PC-9 (cell line): ENCODE results near the gene GNE. TPM values are rescaled to one million over a fixed set of nuclear protein-coding genes. Genes with fewer than 3 reads are reported as not detected.
"Not testable (repeated sequence)": the region's sequence is repeated elsewhere in the genome, so short reads cannot be mapped to it uniquely, and the experiment has no call there.

Experiments
- BruUV-seq: library from RNA; stranded (reverse); fragments of 400-500 nt; replicated peaks from 2 replicates; lab custom pipeline; 2021; lab: Mats Ljungman, UMichigan
- CTCF ChIA-PET: fragments of 300-600 bp; sonication (Branson Sonifier 250); formaldehyde crosslinking; loops from one replicate; lab custom pipeline; 2022; ENCODE audit warnings: antibody characterized with exemption; lab: Charles Lee
- POLR2A ChIA-PET: fragments of 300-600 bp; sonication (Branson Sonifier 250); formaldehyde crosslinking; loops from one replicate; lab custom pipeline; 2022; ENCODE audit warnings: antibody characterized with exemption; ENCODE audit not compliant: unreplicated experiment; lab: Charles Lee
- DNase-seq, 2 experiments: peaks; one replicate each; pipeline versions ENCODE4 v3.0.0 to v3.0.0-alpha.2; 2015 to 2022; ENCODE audit warnings: mixed read lengths in 1 of 2
- H2AFZ ChIP-seq: fragments of 200-600 bp; sonication (generic); 2 replicates; pipeline ENCODE4 v1.8.1; 2017; ENCODE audit warnings: antibody characterized with exemption
- H3F3A ChIP-seq: fragments of 200-600 bp; sonication (generic); 2 replicates; pipeline ENCODE4 v1.8.1; 2017; ENCODE audit warnings: antibody characterized with exemption, mild to moderate bottlenecking, low read depth; ENCODE audit not compliant: insufficient read depth
- H3K27ac ChIP-seq: fragments of 200-600 bp; sonication (generic); 2 replicates; pipeline ENCODE4 v1.6.1; 2016; ENCODE audit warnings: mixed run types
- H3K27me3 ChIP-seq: fragments of 200-600 bp; sonication (generic); 2 replicates; pipeline ENCODE4 v1.6.1; 2016; ENCODE audit warnings: low read depth, mixed run types; ENCODE audit not compliant: insufficient read depth
- H3K36me3 ChIP-seq: fragments of 200-600 bp; sonication (generic); 2 replicates; pipeline ENCODE4 v1.6.1; 2016; ENCODE audit warnings: low read depth, mixed run types
- H3K4me1 ChIP-seq: fragments of 200-600 bp; sonication (generic); replicated peaks from 2 replicates; pipeline ENCODE4 v1.6.1; 2016; ENCODE audit warnings: mixed run types; ENCODE audit not compliant: insufficient read depth
- H3K4me2 ChIP-seq: fragments of 200-600 bp; sonication (generic); 2 replicates; pipeline ENCODE4 v1.6.1; 2017; ENCODE audit warnings: mixed run types
- H3K4me3 ChIP-seq: fragments of 200-600 bp; sonication (generic); 2 replicates; pipeline ENCODE4 v1.6.1; 2016; ENCODE audit warnings: mixed run types
- H3K79me2 ChIP-seq: fragments of 200-600 bp; sonication (generic); 2 replicates; pipeline ENCODE4 v1.6.1; 2017; ENCODE audit warnings: low read depth, mixed run types
- H3K9me2 ChIP-seq: fragments of 200-600 bp; sonication (generic); 2 replicates; pipeline ENCODE4 v1.8.1; 2017; ENCODE audit warnings: mild to moderate bottlenecking; ENCODE audit not compliant: insufficient read depth
- H3K9me3 ChIP-seq: fragments of 200-600 bp; sonication (generic); 2 replicates; pipeline ENCODE4 v1.8.1; 2016; ENCODE audit warnings: low read depth; ENCODE audit not compliant: insufficient read depth
- H4K20me1 ChIP-seq: fragments of 200-600 bp; sonication (generic); 2 replicates; pipeline ENCODE4 v1.8.1; 2017; ENCODE audit not compliant: insufficient read depth
- CTCF ChIP-seq: fragments of 200-600 bp; sonication (generic); conservative IDR thresholded peaks from 2 replicates; pipeline ENCODE4 v1.6.1; 2017; ENCODE audit warnings: mixed run types, antibody characterized with exemption, mild to moderate bottlenecking, moderate library complexity
- EZH2 ChIP-seq: fragments of 200-600 bp; sonication (generic); IDR thresholded peaks from 2 replicates; pipeline ENCODE4 v1.8.0; 2017; ENCODE audit warnings: antibody characterized with exemption, low read depth
- intact Hi-C: fragments of 100-400 bp; cut with micrococcal nuclease; formaldehyde crosslinking; loops from one replicate; pipeline ENCODE4 v1.10.0; 2022; ENCODE audit not compliant: unreplicated experiment
- total RNA-seq: library from RNA; stranded (reverse); gene quantifications from 2 replicates; pipeline ENCODE4 v1.2.3, GENCODE V29; 2021

GNE gene
- total RNA-seq, 1 experiment from 2014 or later, result 23.2 TPM

GRCh38 chr9:36245906-36246305 is 12.3 kb downstream of the GNE start:
- H3K27ac ChIP-seq, result no peak overlapping the region
- no peak for DNase-seq
- no peaks in the 10 kb centered on the region for H3K9me3 ChIP-seq
- 0 out of 2 replicates have a peak, but pooled peaks cover 6% of the 10 kb centered on the region for H3K4me1 ChIP-seq
- H3K79me2 ChIP-seq, result peaks cover 37% of the 10 kb centered on the region
- no peaks in the 10 kb centered on the region for H3K9me2 ChIP-seq
- H4K20me1 ChIP-seq, result peaks cover 8% of the 10 kb centered on the region
- H3K4me3 ChIP-seq, result no peak overlapping the region
- peaks cover 13% of the 10 kb centered on the region for H3K36me3 ChIP-seq
- ChIA-PET POLR2A (interaction anchor here (0.7 kb wide), 1 partner anchor 61 kb away, joined by 4 read pairs; no protein-coding TSS in a partner anchor), CTCF (no interaction called here)
- BruUV-seq, result no TSS peak
- H3F3A ChIP-seq, result no peaks in the 10 kb centered on the region
- no peak overlapping the region for H3K4me2 ChIP-seq
- intact Hi-C loops, result loop anchor here (10.0 kb wide), 1 partner anchor 409 kb away; no protein-coding TSS in a partner anchor
- no peak overlapping the region for H2AFZ ChIP-seq
- TF ChIP-seq CTCF, result no peak
- TF ChIP-seq EZH2, result no peak
- H3K27me3 ChIP-seq, result no peaks in the 10 kb centered on the region

- CTCF ChIA-PET, H3F3A ChIP-seq, H2AFZ ChIP-seq, H3K36me3 ChIP-seq, H3K9me2 ChIP-seq, H3K4me1 ChIP-seq, DNase-seq, H3K79me2 ChIP-seq, H3K9me3 ChIP-seq, H3K27ac ChIP-seq, H3K4me2 ChIP-seq, POLR2A ChIA-PET, H3K27me3 ChIP-seq, H3K4me3 ChIP-seq, H4K20me1 ChIP-seq, BruUV-seq: not testable (repeated sequence)
- intact Hi-C loops, result loop anchor here (10.0 kb wide), 1 partner anchor 415 kb away; no protein-coding TSS in a partner anchor
Measured at GRCh38 chr9:36239675-36240074, 18.6 kb downstream of the GNE start.

- H3K4me3 ChIP-seq, POLR2A ChIA-PET, H3K36me3 ChIP-seq, H4K20me1 ChIP-seq, H3K27ac ChIP-seq, DNase-seq, H2AFZ ChIP-seq, H3K4me2 ChIP-seq, BruUV-seq, H3K27me3 ChIP-seq, H3K9me2 ChIP-seq, CTCF ChIA-PET, H3K79me2 ChIP-seq, H3K4me1 ChIP-seq, H3K9me3 ChIP-seq, intact Hi-C loops, H3F3A ChIP-seq: not testable (repeated sequence)
Measured at GRCh38 chr9:36239205-36239604, 19.0 kb downstream of the GNE start.

GRCh38 chr9:36237230-36237629 is 21.0 kb downstream of the GNE start:
- ChIA-PET CTCF (no interaction called here), POLR2A (no interaction called here)
- no peak for DNase-seq
- H3F3A ChIP-seq, result no peaks in the 10 kb centered on the region
- H4K20me1 ChIP-seq, result no peaks in the 10 kb centered on the region
- intact Hi-C loops, result no loop called here
- no peaks in the 10 kb centered on the region for H3K79me2 ChIP-seq
- no peak overlapping the region for H2AFZ ChIP-seq
- no peaks in the 10 kb centered on the region for H3K9me2 ChIP-seq
- no TSS peak for BruUV-seq
- TF ChIP-seq CTCF (no peak), EZH2 (no peak)
- H3K4me3 ChIP-seq, result no peak overlapping the region
- H3K4me1 ChIP-seq, result no peaks in the 10 kb centered on the region
- H3K4me2 ChIP-seq, result no peak overlapping the region
- no peaks in the 10 kb centered on the region for H3K27me3 ChIP-seq
- peaks cover 17% of the 10 kb centered on the region; the same call in 1 of the 2 replicates for H3K36me3 ChIP-seq
- no peak overlapping the region for H3K27ac ChIP-seq
- no peaks in the 10 kb centered on the region for H3K9me3 ChIP-seq
